Measurements from ENCODE around the gene RNF4. TPM values are rescaled to one million over a fixed set of nuclear protein-coding genes. Genes with fewer than 3 reads are reported as not detected.
"Not testable (repeated sequence)": the region's sequence is repeated elsewhere in the genome, so short reads cannot be mapped to it uniquely, and the experiment has no call there.

Gene RNF4
- polyA plus RNA-seq, 3 donors, result 63.6 to 71.0 (median 68.6) TPM

DNA sequence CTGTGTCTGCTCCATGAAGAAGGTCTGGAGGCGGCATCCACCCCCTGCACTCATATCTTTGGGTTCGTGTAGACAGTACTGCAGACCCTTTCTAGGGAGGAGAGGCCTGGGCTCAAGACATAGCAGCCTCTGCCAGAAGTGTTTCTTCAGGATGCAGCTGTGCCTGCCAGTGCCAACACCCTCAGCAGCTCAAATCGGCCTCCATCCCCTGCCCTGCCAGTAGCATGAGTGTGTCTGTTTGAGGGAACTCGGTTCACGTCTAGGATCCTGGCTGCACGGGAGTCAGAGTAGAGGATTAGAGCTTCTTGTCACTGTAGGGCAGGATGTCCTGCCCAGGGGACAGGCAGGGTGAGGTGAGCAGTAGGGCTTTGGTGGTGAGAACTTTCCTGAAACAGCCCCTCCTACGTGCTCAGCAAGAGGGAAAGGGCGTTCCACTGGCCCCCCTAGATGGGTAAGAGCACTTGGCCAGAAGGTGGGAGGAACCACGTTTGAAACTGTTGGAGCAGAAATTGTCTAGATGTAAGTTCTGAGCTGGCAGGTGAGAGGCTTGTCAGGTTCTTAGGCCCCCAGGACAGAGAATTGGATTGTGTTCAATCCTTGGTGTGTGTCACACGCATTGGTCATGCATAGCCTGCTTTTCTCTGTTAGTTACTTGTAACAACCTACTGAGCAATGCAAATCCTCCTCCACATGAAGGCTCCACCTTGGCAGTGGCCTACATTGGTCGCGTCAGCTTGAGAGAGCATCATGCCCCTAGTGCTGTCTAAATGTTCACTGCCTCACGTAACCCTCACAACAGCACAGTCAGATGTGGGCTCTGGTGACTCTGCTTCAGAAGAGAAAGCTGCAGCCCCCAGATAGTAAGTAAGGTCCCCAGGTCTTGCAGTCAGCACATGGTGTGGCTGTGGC is 41.7 kb downstream of the RNF4 start:
- no peak for DNase-seq (ENCODE audit: extremely low read depth in 1 of 11, low read depth in 9 of 11, low spot score in 4 of 11)

DNA sequence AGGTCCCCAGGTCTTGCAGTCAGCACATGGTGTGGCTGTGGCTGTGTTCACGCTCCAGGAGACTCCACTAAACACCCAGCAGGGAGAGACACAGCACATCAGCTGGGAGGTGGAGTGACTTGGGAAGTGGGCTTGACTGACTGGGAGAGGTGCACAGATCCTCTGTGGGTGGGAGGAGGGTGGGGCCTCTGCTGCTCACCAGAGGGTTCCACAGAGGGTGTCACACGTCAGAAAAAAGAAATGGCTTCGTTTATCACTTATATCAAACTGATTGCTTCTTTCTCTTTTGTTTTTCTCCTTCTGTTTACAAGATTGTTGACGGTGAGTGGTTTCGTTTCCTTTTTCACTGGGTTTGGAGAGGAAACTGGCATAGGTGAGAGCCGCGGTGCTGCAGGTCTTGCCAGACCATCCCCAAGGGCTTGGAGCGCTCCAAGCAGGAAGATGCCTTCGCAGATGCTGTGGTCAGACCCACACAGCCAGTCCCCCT is 42.8 kb downstream of the RNF4 start:
- DNase-seq (ENCODE audit: extremely low read depth in 1 of 11, low read depth in 9 of 11, low spot score in 4 of 11), result no peak

DNA sequence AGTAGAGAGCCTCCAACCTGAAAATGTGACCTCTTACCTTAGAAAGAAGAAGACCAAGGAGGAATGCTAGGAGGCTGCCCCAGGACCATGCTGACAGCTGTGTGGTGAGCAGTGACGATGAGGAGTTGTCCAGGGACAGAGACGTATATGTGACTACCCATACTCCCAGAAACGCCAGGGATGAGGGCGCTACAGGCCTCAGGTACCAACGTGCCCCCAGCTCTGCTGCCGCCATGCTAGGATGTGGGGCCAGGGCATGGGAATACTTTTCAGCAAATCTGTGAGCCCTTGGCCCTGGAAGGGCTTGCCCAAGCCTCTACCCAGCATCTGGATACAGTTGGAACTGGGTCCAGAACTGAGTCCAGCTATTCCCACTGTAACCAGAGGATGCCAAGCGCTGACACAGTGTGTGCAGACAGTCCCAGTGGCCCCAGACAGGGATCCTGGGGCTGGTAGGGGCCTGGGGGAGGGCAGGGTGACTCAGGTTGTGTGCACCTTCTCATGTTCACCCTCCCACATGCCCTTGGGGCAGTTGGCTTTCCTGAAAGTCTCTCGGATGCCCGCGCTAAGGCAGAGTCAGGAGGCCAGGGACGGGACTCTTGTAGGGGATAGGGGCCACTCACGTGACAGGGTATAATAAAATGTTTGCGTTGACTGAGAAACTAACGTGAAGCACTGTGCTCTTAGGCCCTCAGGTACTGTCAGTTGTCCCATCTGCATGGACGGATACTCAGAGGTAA is 43.7 kb downstream of the RNF4 start:
- DNase-seq (ENCODE audit: extremely low read depth in 1 of 11, low read depth in 9 of 11, low spot score in 4 of 11), result no peak

DNA sequence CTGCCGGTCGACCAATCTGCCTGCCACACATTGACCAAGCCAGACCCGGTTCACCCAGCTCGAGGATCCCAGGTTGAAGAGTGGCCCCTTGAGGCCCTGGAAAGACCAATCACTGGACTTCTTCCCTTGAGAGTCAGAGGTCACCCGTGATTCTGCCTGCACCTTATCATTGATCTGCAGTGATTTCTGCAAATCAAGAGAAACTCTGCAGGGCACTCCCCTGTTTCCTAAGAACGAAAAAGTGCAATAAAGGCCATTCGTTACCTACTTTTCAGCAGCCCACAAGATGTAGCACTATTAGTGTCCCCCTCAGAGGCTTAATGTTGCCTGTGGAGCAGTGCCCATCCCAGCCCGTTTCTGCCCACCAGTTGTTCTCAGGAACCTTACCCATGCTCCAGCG is 45.3 kb downstream of the RNF4 start:
- not testable (repeated sequence) for DNase-seq (ENCODE audit: extremely low read depth in 1 of 11, low read depth in 9 of 11, low spot score in 4 of 11)

DNA sequence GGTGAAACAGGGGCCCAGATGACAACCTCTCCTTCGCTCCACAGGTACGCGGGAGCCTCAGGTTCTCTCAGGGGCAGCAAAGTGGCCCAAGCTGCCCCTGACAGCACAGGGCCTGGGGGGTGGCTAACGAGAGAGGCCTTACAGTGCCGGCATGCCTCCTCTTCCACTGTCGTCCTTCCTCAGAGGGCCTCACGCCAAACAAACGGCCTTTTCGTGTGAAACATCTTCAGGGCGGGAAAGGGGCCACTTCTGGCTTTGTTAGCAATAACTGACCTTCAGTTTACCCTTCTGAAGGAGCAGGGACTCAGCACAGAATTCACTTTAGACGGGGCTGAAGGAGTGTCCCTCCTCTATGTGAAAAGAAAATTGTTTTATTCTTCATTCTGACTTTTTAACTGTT is 46.0 kb downstream of the RNF4 start:
- DNase-seq (ENCODE audit: extremely low read depth in 1 of 11, low read depth in 9 of 11, low spot score in 4 of 11), result not testable (repeated sequence)

DNA sequence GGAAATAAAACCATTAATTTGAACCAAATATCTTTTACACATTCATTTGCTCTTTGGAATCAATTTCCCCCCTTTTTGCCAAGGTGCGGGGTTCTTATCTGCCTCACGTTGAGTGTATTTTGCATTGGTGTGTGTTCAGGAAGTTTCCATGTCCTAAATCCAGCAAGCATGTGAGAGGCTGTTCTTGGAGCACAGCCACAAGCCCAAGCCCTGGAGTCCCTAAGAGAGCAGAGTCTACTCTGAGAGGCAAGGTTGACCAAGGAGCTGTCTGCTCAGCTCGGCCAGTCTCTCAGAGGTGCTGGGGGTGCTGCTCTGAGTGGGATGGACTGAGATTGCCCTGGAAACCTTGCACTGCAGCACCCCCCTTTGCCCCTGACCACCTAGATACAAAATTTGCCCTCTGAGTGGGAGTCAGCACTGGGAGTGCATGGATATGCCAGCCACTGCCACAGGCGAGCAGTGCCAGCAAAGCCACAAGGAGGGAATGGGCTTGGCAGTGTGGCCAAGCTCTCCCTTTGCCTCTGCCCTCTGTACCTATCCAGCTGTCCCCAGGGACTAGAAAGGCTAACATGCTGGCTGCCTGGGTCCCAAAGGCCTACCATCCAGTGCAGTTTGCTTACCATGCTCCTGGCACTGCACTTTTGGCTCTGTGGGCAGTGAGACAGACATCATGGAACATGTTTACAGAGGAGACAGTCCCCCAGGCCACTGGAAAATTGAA is 47.1 kb downstream of the RNF4 start:
- DNase-seq (ENCODE audit: extremely low read depth in 1 of 11, low read depth in 9 of 11, low spot score in 4 of 11), result no peak

DNA sequence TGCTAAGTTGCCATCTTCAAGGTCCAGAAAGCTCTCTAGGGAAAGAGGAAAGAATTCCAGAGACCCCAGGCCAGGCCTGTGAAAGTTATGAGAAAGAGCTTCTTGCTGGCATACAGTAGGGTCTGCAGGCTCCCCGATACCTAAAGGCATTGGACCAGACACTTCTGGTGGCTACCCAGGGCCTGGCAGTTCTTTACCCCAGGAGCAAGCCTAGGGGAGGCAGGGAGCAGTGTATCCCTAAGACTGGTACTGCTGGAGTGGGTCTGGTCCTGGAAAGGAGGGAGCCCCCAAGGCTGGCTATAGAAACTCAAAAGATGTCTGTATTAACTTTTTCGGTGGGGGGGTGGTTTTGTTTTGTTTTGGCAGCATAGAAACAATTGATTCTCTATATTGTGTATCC is 47.7 kb downstream of the RNF4 start:
- DNase-seq (ENCODE audit: extremely low read depth in 1 of 11, low read depth in 9 of 11, low spot score in 4 of 11), result no peak

DNA sequence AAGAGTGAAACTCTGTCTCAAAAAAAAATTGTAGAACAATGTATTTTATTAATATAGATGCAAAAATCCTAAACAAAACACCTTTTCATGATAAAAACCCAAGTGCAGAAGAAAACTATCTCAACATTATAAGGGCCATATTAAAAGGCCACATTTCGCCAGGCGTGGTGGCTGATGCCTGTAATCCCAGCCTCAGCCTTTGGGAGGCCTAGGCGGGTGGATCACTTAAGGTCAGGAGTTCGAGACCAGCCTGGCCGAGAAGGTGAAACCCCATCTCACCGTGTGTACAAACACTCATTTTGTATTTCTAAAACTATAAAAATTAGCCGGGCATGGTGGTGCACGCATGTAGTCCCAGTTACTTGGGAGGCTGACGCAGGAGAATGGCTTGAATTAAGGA is 57.7 kb downstream of the RNF4 start:
- DNase-seq (ENCODE audit: extremely low read depth in 1 of 11, low read depth in 9 of 11, low spot score in 4 of 11), result no peak

DNA sequence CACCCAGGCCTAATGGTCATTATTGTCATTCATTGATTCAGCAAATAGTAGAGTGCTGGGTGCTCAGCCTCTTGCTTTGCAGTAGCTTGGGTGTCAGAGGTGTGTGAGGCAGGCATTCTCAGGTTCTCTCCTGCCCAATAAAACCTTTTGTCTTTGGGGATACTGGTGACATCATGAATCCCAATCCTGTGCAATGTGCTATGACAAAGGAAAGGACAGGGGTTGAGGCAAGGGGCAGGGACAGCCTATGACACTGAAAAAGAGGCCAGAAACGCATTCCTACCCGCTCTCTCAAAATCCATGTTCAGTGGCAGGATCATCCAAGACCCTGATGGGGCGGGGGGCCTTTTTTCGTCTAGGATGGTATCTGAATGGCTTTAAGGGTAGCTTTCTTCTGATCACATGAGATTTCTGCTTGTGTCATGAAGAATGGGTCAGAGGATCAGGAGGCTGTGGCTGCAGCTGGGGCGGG is 66.0 kb downstream of the RNF4 start:
- DNase-seq (ENCODE audit: extremely low read depth in 1 of 11, low read depth in 9 of 11, low spot score in 4 of 11), result peak in 5 of 11 donors; percentile 1 to 12 (median 3)

DNA sequence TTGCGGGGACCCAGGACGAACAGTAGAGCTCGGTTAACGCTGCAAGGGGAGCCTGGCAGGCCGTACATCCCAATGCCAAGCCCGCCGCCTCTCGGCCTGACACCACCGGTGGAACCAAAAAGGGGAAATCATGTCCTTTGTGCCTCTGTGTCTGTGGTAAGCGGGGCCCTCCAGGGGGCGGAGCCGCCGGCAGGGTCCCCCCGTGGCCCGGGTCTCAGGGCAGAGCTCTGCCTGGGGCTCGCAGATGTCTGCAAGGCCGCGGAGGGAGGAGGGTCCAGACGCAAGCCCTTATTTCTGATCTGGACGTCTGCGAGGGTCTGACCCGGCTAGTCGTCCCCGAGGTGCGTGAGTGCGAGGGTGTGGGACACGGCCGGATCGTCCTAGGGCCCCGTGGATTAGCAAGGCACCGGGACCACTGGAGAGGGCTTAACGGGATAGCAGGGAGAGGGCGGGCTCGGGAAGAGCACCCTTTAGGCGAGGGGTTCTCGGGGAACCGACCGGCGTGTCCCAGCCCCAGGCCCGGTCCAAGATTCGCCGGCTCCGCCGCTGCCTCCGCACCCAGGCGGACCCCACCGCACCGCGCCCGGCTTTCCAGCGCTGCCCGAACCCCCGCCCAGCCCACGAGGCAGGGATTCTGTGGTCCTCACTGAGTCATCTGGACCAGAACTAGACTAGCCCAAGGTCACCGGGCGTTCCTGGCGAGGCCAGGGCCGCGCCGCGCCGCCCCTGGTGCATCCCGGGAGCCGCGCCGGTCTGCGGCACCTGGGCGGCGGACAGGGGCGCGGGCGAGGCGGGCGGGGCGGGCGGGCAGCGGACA is 66.7 kb downstream of the RNF4 start:
- DNase-seq (ENCODE audit: extremely low read depth in 1 of 11, low read depth in 9 of 11, low spot score in 4 of 11), result peak; percentile 16 to 43 (median 27)

DNA sequence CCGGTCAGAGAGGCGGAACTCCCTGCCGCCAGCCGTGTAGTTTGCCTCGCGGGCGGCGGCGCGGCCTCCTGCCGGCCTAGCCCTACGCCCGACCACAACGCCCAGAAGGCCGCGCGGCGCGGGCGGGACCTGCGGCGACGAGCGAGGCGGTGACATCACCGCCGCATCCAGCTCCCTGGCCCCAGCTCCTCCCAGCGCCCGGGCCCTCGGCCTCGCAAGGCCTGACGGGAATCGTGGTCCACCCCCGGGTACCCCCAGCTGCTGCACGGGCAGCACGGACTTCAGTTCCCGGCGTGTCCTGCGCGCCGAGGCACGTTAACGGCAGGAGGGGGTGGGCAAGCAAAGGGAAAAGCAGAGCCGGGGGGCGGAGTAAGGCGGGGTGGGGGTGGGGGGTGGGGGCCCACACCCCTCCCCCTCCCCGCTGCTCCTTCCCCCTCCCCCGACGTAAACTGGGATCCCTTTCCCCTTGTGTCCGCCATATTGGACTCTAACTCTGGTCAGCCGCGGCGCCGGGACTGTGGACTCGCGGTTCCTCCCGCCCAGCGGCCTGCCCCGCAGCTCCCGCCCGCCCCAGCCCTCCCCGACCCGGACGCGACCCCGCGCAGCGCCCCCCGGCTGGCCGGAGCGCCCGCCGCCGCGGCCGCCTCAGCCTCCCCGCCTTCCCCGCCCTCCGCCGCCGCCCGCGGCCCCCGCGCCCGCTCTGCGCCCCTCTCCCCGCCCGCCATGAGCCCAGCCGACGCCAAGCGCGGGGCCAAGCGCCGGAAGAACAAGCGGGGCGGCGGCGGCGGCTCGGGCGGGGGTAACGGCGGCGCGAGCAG is 67.5 kb downstream of the RNF4 start, which contains the start of gene FAM193A:
TSS of gene FAM193A (plus strand) at position 455 of the 818 bp plus-strand sequence. CDS start at position 724, 269 bp downstream.
- DNase-seq (ENCODE audit: extremely low read depth in 1 of 11, low read depth in 9 of 11, low spot score in 4 of 11), result peak; percentile 90 to 99 (median 99)

DNA sequence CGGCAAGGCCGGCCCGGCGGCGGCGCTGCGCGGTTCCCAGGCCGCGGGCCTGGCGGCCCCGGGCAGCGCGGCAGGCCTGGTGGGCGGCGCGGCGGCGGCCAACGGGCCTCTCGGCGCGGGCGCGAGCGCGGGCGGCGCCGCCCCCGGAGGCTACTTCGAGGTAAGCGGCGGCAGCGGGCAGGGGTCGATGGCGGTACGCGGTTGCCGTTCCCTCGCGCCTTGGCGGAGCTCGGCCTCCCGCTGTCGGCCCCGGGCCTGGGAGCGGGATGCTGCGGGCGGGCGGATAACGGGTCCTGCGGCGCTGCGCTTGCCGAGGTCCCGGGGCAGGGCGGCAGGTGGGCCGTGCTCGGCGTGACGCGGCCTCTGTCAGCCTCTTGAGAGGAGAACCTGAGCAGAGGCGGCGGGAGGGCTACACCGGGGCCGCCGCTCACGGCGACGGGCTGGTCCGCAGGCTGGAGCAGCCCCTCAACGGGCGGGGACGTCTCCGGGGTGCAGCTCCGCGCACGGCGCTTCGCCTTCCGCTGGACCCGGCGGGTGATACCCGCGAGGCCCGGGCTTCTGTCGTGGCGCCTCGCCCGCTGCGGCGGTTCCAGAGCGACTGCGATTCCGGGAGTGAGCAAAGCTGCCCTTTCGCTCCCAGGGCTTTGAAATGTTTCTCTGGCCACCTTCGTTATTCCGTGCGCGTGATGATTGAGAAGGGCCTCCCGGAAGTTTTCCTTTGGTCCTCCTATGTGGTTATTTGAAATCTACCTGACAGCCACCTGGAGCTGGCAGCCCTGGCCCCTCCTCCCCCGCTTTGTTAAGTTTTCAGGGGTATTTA is 68.3 kb downstream of the RNF4 start:
- peak; percentile 14 to 49 (median 31) for DNase-seq (ENCODE audit: extremely low read depth in 1 of 11, low read depth in 9 of 11, low spot score in 4 of 11)

DNA sequence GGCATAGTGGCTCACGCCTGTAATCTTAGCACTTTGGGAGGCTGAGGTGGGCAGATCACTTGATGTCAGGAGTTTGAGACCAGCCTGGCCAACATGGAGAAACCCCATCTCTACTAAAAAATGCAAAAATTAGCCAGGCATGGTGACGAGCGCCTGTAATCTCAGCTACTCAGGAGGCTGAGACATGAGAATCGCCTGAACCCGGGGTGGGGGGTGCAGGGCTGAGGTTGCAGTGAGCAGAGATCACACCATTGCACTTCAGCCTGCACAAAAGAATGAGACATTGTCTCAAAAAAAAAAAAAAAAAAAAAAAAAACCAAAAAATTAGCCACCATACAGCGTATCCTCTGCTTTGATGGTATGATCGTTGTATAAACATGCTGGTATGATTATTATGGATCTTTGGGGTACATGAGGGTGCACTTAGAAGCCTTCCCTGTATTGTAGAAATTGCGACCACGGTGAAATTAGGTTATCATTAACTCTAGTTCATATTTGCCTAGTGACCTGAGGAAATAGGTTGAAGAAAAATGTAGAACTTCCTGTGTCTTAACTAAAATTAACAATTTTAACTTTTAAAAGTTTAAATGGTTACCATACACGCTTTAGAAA is 74.8 kb downstream of the RNF4 start:
- DNase-seq (ENCODE audit: extremely low read depth in 1 of 11, low read depth in 9 of 11, low spot score in 4 of 11), result not testable (repeated sequence)

DNA sequence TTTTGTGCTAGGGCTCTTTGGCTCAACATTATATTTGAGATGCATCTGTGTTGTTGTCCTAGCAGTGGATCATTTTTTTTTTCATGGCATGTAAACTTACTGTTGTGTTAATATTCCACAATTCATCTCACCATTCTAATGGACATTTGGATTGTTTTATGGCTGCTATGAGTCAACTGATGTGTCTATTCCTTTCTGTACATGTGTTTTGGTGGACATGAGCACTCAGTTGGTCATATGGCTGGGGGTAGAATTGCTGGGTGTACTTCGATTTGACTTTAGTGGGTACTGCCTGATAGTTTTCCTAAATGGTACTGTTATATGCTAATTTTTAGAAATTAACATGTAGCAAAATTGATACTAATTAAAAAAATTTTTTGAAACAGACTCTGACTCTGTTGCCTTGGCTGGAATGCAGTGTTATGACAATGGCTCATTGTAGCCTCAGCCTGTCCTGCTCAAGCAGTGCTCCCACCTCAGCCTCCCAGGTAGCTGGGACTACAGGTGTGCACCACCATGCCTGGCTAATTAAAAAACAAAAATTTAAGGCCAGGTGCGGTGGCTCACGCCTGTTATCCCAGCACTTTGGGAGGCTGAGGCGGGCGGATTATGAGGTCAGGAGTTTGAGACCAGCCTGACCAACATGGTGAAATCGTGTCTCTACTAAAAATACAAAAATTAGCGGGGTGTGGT is 76.6 kb downstream of the RNF4 start:
- DNase-seq (ENCODE audit: extremely low read depth in 1 of 11, low read depth in 9 of 11, low spot score in 4 of 11), result no peak

DNA sequence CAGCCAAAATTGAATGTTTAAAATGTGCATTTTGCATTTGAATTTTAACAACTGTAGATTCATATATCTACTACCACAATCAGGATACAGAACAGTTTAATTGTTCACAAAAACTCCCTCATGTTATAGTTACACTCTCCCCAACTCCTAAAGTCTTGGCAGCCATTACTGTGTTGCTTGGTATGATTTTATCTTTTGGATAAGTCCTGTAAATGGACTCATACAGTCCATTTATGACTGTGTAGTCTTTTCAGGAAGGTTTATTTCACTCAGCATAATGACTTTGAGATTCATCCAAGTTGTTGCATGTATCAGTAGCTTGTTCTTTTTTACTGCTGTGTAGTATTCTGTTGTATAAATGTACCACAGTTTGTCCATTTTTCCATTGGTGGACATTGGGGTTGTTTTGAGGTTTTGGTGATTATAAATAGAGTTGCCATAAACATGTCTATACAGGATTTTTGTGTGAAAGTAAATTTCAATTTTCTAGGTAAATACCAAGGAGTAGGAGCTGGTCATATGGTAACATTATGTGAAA is 77.4 kb downstream of the RNF4 start:
- no peak for DNase-seq (ENCODE audit: extremely low read depth in 1 of 11, low read depth in 9 of 11, low spot score in 4 of 11)

Data from renal cortex interstitium (tissue), 11 donors.